Keratinocyte (primary cell): ENCODE measurements around the gene HOXD13. TPM values are rescaled to one million over a fixed set of nuclear protein-coding genes. Genes with fewer than 3 reads are reported as not detected.

Experiments used
- DNase-seq: peaks from one replicate; pipeline ENCODE4 v3.0.0-alpha.2; 2011; ENCODE audit warnings: low read depth, missing footprints, low spot score
- FAIRE-seq: peaks from 2 replicates; lab custom pipeline; 2011; peaks lifted over from hg19 to GRCh38; lab: Jason Lieb, UNC
- H2AFZ ChIP-seq: 2 replicates; pipeline ENCODE4 v1.6.0; 2012; ENCODE audit warnings: low read length, control low read depth, inconsistent platforms; ENCODE audit not compliant: control insufficient read depth
- H3K27ac ChIP-seq: 2 replicates; pipeline ENCODE4 v1.5.1; 2011; ENCODE audit warnings: low read length; ENCODE audit not compliant: control insufficient read depth, insufficient read depth
- H3K27me3 ChIP-seq: 3 replicates; pipeline ENCODE4 v1.6.0; 2011; ENCODE audit warnings: low read length; ENCODE audit not compliant: control insufficient read depth, insufficient read depth; ENCODE audit errors: extremely low read depth
- H3K36me3 ChIP-seq, 2 experiments: 2 replicates in 1 of 2; 3 replicates in 1 of 2; pipeline ENCODE4 v1.5.1; 2011; ENCODE audit warnings: low read length in 2 of 2, mild to moderate bottlenecking in 1 of 2; ENCODE audit not compliant: control insufficient read depth in 2 of 2, insufficient read depth in 2 of 2; ENCODE audit errors: extremely low read depth in 1 of 2
- H3K4me1 ChIP-seq: 3 replicates; pipeline ENCODE4 v1.5.1; 2011; ENCODE audit warnings: low read length; ENCODE audit not compliant: control insufficient read depth, insufficient read depth; ENCODE audit errors: extremely low read depth
- H3K4me2 ChIP-seq: 3 replicates; pipeline ENCODE4 v1.6.0; 2011; ENCODE audit warnings: low read depth, low read length; ENCODE audit not compliant: control insufficient read depth, insufficient read depth; ENCODE audit errors: extremely low read depth
- H3K4me3 ChIP-seq, 3 experiments: fragments of 200-600 bp in 1 of 3; sonication (generic) in 1 of 3; 2 replicates in 2 of 3; 3 replicates in 1 of 3; pipeline ENCODE4 v1.5.1; 2011 to 2016; ENCODE audit warnings: low read length in 3 of 3, mild to moderate bottlenecking in 3 of 3, control low read depth in 2 of 3, inconsistent platforms in 1 of 3, low read depth in 1 of 3, mixed read lengths in 1 of 3, mixed run types in 1 of 3, moderate library complexity in 1 of 3; ENCODE audit not compliant: control insufficient read depth in 2 of 3, insufficient read depth in 2 of 3; ENCODE audit errors: extremely low read depth in 1 of 3
- H3K79me2 ChIP-seq: 2 replicates; pipeline ENCODE4 v1.6.0; 2012; ENCODE audit warnings: low read length; ENCODE audit not compliant: control insufficient read depth, insufficient read depth
- H3K9ac ChIP-seq: 3 replicates; pipeline ENCODE4 v1.6.0; 2011; ENCODE audit warnings: low read length; ENCODE audit not compliant: control insufficient read depth, insufficient read depth; ENCODE audit errors: extremely low read depth
- H3K9me1 ChIP-seq: 3 replicates; pipeline ENCODE4 v1.6.0; 2011; ENCODE audit warnings: low read length; ENCODE audit not compliant: control insufficient read depth, insufficient read depth; ENCODE audit errors: extremely low read depth
- H3K9me3 ChIP-seq: 2 replicates; pipeline ENCODE4 v1.5.1; 2012; ENCODE audit warnings: low read depth, low read length; ENCODE audit not compliant: control insufficient read depth
- H4K20me1 ChIP-seq: 3 replicates; pipeline ENCODE4 v1.6.0; 2011; ENCODE audit warnings: low read length; ENCODE audit not compliant: control insufficient read depth, insufficient read depth; ENCODE audit errors: extremely low read depth
- CTCF ChIP-seq, 3 experiments: IDR thresholded peaks in 1 of 3; conservative IDR thresholded peaks in 1 of 3; optimal IDR thresholded peaks in 1 of 3; 2 replicates in 2 of 3; 3 replicates in 1 of 3; pipeline versions ENCODE3 to v1.5.1; 2011; ENCODE audit warnings: low read length in 3 of 3, mild to moderate bottlenecking in 3 of 3, moderate library complexity in 2 of 3, control low read depth in 1 of 3, inconsistent platforms in 1 of 3; ENCODE audit not compliant: insufficient read depth in 2 of 3; ENCODE audit errors: extremely low read depth in 1 of 3
- EZH2 ChIP-seq: IDR thresholded peaks from one replicate; pipeline ENCODE4 v1.6.1; 2012; ENCODE audit warnings: inconsistent platforms, mild to moderate bottlenecking, low read length, moderate library complexity
- dilution Hi-C: fragments of 300-500 bp; cut with MboI; formaldehyde crosslinking; loops from one replicate; pipeline ENCODE4 v1.7.0; 2020; ENCODE audit warnings: low sequenced_read_pairs; ENCODE audit not compliant: extremely low pct_ligation_motif_present
- polyA plus RNA-seq, 5 experiments: library from polyadenylated mRNA; depleted of rRNA in 3 of 5; stranded (reverse) in 3 of 5; stranded (forward) in 1 of 5; unstranded in 1 of 5; fragments of >200 nt; gene quantifications; 1 replicate in 1 of 5; 2 replicates in 3 of 5; 3 replicates in 1 of 5; pipeline versions ENCODE4 v1.2.1 to v1.2.3, GENCODE V29; 2011 to 2012; ENCODE audit warnings: missing spikeins in 2 of 5, low read depth in 1 of 5, low replicate concordance in 1 of 5

Gene HOXD13
- polyA plus RNA-seq, 1 donor (not counting 4 experiments of a cell fraction or from before 2014, with no cell fraction given) = not detected

- H3K27me3 ChIP-seq = peaks cover 97% of the 10 kb centered on the region
- TF ChIP-seq CTCF (optimal IDR thresholded peaks at IDR 0.05 in 1 of 3, IDR thresholded peaks at IDR 0.05 in 1 of 3, conservative IDR thresholded peaks at IDR 0.05 in 1 of 3; ENCODE audit: extremely low read depth in 1 of 3, insufficient read depth in 2 of 3, low read length in 3 of 3) (peak in 1 of 3 experiments; percentile 19), EZH2 (peak; percentile 59)
- H3K4me1 ChIP-seq = no peaks in the 10 kb centered on the region
- H3K4me3 ChIP-seq = no peak within 1 kb of the TSS
- H3K9me1 ChIP-seq = no peaks in the 10 kb centered on the region
- no peak within 1 kb of the TSS for H3K4me2 ChIP-seq
- no peak for DNase-seq
- H3K36me3 ChIP-seq = no peaks in the 10 kb centered on the region
- no peak within 1 kb of the TSS for H3K27ac ChIP-seq
- H3K9me3 ChIP-seq = peaks cover 4% of the 10 kb centered on the region
- H3K9ac ChIP-seq = no peak within 1 kb of the TSS
- H3K79me2 ChIP-seq = no peaks in the 10 kb centered on the region
- dilution Hi-C loops = no loop called here
- no peak within 1 kb of the TSS for H2AFZ ChIP-seq
- no peak for FAIRE-seq
- peaks cover 2% of the 10 kb centered on the region for H4K20me1 ChIP-seq
These were observed 23.6 kb downstream of the HOXD13 start, which contains the start of gene HOXD10 for GRCh38 chr2:176115883-176116813. Gene HOXD10 (plus strand): TSS chr2:176116778. CDS start chr2:176116834, 56 bp downstream.

GRCh38 chr2:176117162-176117822 is 24.8 kb downstream of the HOXD13 start:
- dilution Hi-C loops = no loop called here
- H3K9me1 ChIP-seq = no peaks in the 10 kb centered on the region
- FAIRE-seq (no peak), DNase-seq (no peak)
- peaks cover 4% of the 10 kb centered on the region for H3K9me3 ChIP-seq
- no peaks in the 10 kb centered on the region for H3K79me2 ChIP-seq
- H3K4me2 ChIP-seq = no peak overlapping the region
- H3K27ac ChIP-seq = no peak overlapping the region
- no peak overlapping the region for H2AFZ ChIP-seq
- no peak overlapping the region for H3K4me3 ChIP-seq
- H4K20me1 ChIP-seq = no peaks in the 10 kb centered on the region
- peaks cover 97% of the 10 kb centered on the region for H3K27me3 ChIP-seq
- H3K4me1 ChIP-seq = no peaks in the 10 kb centered on the region
- TF ChIP-seq EZH2 = peak; percentile 62
- no peak for TF ChIP-seq CTCF (optimal IDR thresholded peaks at IDR 0.05 in 1 of 3, IDR thresholded peaks at IDR 0.05 in 1 of 3, conservative IDR thresholded peaks at IDR 0.05 in 1 of 3; ENCODE audit: extremely low read depth in 1 of 3, insufficient read depth in 2 of 3, low read length in 3 of 3)
- H3K9ac ChIP-seq = no peak overlapping the region
- no peaks in the 10 kb centered on the region for H3K36me3 ChIP-seq
